ENCODE data around the gene KLHL29. TPM values are rescaled to one million over a fixed set of nuclear protein-coding genes. Genes with fewer than 3 reads are reported as not detected.

The KLHL29 gene
- total RNA-seq, 4 donors from 2014 or later = 7.6 to 15.3 (median 8.4) TPM

- TF ChIP-seq CTCF (IDR thresholded peaks at IDR 0.05; ENCODE audit: low read depth) = no peak
Observed at GRCh38 chr2:23359631-23360567, 25.1 kb upstream of the KLHL29 start.

- no peak for TF ChIP-seq CTCF (IDR thresholded peaks at IDR 0.05; ENCODE audit: low read depth)
Observed at GRCh38 chr2:23360571-23361125, 24.3 kb upstream of the KLHL29 start.

- no peak for TF ChIP-seq CTCF (IDR thresholded peaks at IDR 0.05; ENCODE audit: low read depth)
Observed at GRCh38 chr2:23361152-23361551, 23.8 kb upstream of the KLHL29 start.

- no peak for TF ChIP-seq CTCF (IDR thresholded peaks at IDR 0.05; ENCODE audit: low read depth)
Observed at GRCh38 chr2:23363268-23363667, 21.7 kb upstream of the KLHL29 start.

GRCh38 chr2:23363831-23364230 lies 21.1 kb upstream of the KLHL29 start:
- no peak for TF ChIP-seq CTCF (IDR thresholded peaks at IDR 0.05; ENCODE audit: low read depth)

- no peak for TF ChIP-seq CTCF (IDR thresholded peaks at IDR 0.05; ENCODE audit: low read depth)
Observed at GRCh38 chr2:23366720-23367119, 18.3 kb upstream of the KLHL29 start.

GRCh38 chr2:23367760-23368159 lies 17.2 kb upstream of the KLHL29 start:
- TF ChIP-seq CTCF (IDR thresholded peaks at IDR 0.05; ENCODE audit: low read depth) = no peak
